ENCODE results near the gene TFAP2C.

- TF ChIP-seq CTCF (optimal IDR thresholded peaks at IDR 0.05 in 1 of 3, IDR thresholded peaks at IDR 0.05 in 1 of 3, conservative IDR thresholded peaks at IDR 0.05 in 1 of 3; ENCODE audit: extremely low read depth in 1 of 3, insufficient read depth in 2 of 3, low read length in 3 of 3) (no peak), EZH2 (IDR thresholded peaks at IDR 0.05; ENCODE audit: low read length) (no peak)
Observed at GRCh38 chr20:56676679-56677078, 47.6 kb downstream of the TFAP2C start.

Data from keratinocyte (primary cell).